ENCODE results near the gene RNLS.

Gene RNLS

GRCh38 chr10:88553116-88553752 lies 29.9 kb downstream of the RNLS start:
- DNase-seq (ENCODE audit: low read depth in 2 of 2): peak; percentile 7 to 8

GRCh38 chr10:88551246-88551645 lies 31.9 kb downstream of the RNLS start:
- no peak for DNase-seq (ENCODE audit: low read depth in 2 of 2)

GRCh38 chr10:88546497-88546896 lies 36.6 kb downstream of the RNLS start:
- no peak for DNase-seq (ENCODE audit: low read depth in 2 of 2)

- DNase-seq (ENCODE audit: low read depth in 2 of 2): no peak
Measured at GRCh38 chr10:88545359-88545758, 37.8 kb downstream of the RNLS start.

GRCh38 chr10:88544140-88544870 lies 38.8 kb downstream of the RNLS start:
- DNase-seq (ENCODE audit: low read depth in 2 of 2): no peak

- DNase-seq (ENCODE audit: low read depth in 2 of 2): no peak
Measured at GRCh38 chr10:88542522-88542921, 40.6 kb downstream of the RNLS start.

- no peak for DNase-seq (ENCODE audit: low read depth in 2 of 2)
Measured at GRCh38 chr10:88541116-88541626, 41.9 kb downstream of the RNLS start.

GRCh38 chr10:88540351-88540750 lies 42.8 kb downstream of the RNLS start:
- DNase-seq (ENCODE audit: low read depth in 2 of 2): no peak

- no peak for DNase-seq (ENCODE audit: low read depth in 2 of 2)
Measured at GRCh38 chr10:88538048-88538447, 45.1 kb downstream of the RNLS start.

GRCh38 chr10:88537322-88537721 lies 45.8 kb downstream of the RNLS start:
- no peak for DNase-seq (ENCODE audit: low read depth in 2 of 2)

GRCh38 chr10:88536437-88536836 lies 46.7 kb downstream of the RNLS start:
- DNase-seq (ENCODE audit: low read depth in 2 of 2): no peak

GRCh38 chr10:88534072-88534665 lies 48.9 kb downstream of the RNLS start:
- DNase-seq (ENCODE audit: low read depth in 2 of 2): no peak

- DNase-seq (ENCODE audit: low read depth in 2 of 2): no peak
Measured at GRCh38 chr10:88531392-88532052, 51.6 kb downstream of the RNLS start.

GRCh38 chr10:88530629-88531391 lies 52.3 kb downstream of the RNLS start:
- no peak for DNase-seq (ENCODE audit: low read depth in 2 of 2)

GRCh38 chr10:88530093-88530492 lies 53.0 kb downstream of the RNLS start:
- DNase-seq (ENCODE audit: low read depth in 2 of 2): no peak

- DNase-seq (ENCODE audit: low read depth in 2 of 2): no peak
Measured at GRCh38 chr10:88528806-88529570, 54.1 kb downstream of the RNLS start.

GRCh38 chr10:88528201-88528600 lies 54.9 kb downstream of the RNLS start:
- DNase-seq (ENCODE audit: low read depth in 2 of 2): no peak

GRCh38 chr10:88527245-88527644 lies 55.9 kb downstream of the RNLS start:
- no peak for DNase-seq (ENCODE audit: low read depth in 2 of 2)

- DNase-seq (ENCODE audit: low read depth in 2 of 2): no peak
Measured at GRCh38 chr10:88526501-88527105, 56.5 kb downstream of the RNLS start.

GRCh38 chr10:88525371-88526069 lies 57.6 kb downstream of the RNLS start:
- DNase-seq (ENCODE audit: low read depth in 2 of 2): no peak

Measured in stimulated activated CD4-positive, alpha-beta T cell treated with anti-CD3 and anti-CD28 coated beads, Interleukin-15, amount 100 ng/mL, for 48 hours (primary cell).